ENCODE measurements around the gene ZNF831. TPM values are rescaled to one million over a fixed set of nuclear protein-coding genes. Genes with fewer than 3 reads are reported as not detected.

The ZNF831 gene
- total RNA-seq, 1 donor from 2014 or later = not detected

GRCh38 chr20:59157531-59157930 lies 6.1 kb upstream of the ZNF831 start:
- H3K27me3 Mint-ChIP-seq = peaks cover 35% of the 10 kb centered on the region
- H3K4me3 Mint-ChIP-seq (ENCODE audit: low read depth) = no peak overlapping the region

GRCh38 chr20:59157961-59158541 lies 5.6 kb upstream of the ZNF831 start:
- DNase-seq (ENCODE audit: low spot score, unreplicated experiment) = no peak
- Mint-ChIP-seq H3K27me3 (peaks cover 29% of the 10 kb centered on the region), H3K9me3 (ENCODE audit: low read depth) (peaks cover 8% of the 10 kb centered on the region), H3K27ac (no peak overlapping the region), H3K4me1 (ENCODE audit: low read depth) (no peaks in the 10 kb centered on the region), H3K4me3 (ENCODE audit: low read depth) (no peak overlapping the region), H3K36me3 (ENCODE audit: insufficient read depth) (no peaks in the 10 kb centered on the region)
- TF ChIP-seq CTCF (IDR thresholded peaks at IDR 0.05; ENCODE audit: unreplicated experiment) = no peak

More at GRCh38 chr20:59157531-59157930, 6.1 kb upstream of the ZNF831 start:
- Mint-ChIP-seq H3K27ac (no peak overlapping the region), H3K4me1 (ENCODE audit: low read depth) (no peaks in the 10 kb centered on the region), H3K9me3 (ENCODE audit: low read depth) (peaks cover 3% of the 10 kb centered on the region), H3K36me3 (ENCODE audit: insufficient read depth) (no peaks in the 10 kb centered on the region)
- DNase-seq (ENCODE audit: low spot score, unreplicated experiment) = no peak
- no peak for TF ChIP-seq CTCF (IDR thresholded peaks at IDR 0.05; ENCODE audit: unreplicated experiment)

- TF ChIP-seq CTCF (IDR thresholded peaks at IDR 0.05; ENCODE audit: unreplicated experiment) = no peak
- Mint-ChIP-seq H3K4me1 (ENCODE audit: low read depth) (no peaks in the 10 kb centered on the region), H3K36me3 (ENCODE audit: insufficient read depth) (no peaks in the 10 kb centered on the region), H3K27ac (no peak overlapping the region), H3K9me3 (ENCODE audit: low read depth) (peaks cover 9% of the 10 kb centered on the region), H3K4me3 (ENCODE audit: low read depth) (no peak overlapping the region), H3K27me3 (peaks cover 28% of the 10 kb centered on the region)
- no peak for DNase-seq (ENCODE audit: low spot score, unreplicated experiment)
Measured at GRCh38 chr20:59158673-59159072, 4.9 kb upstream of the ZNF831 start.

GRCh38 chr20:59159091-59159490 lies 4.5 kb upstream of the ZNF831 start:
- TF ChIP-seq CTCF (IDR thresholded peaks at IDR 0.05; ENCODE audit: unreplicated experiment) = no peak
- no peaks in the 10 kb centered on the region for H3K4me1 Mint-ChIP-seq (ENCODE audit: low read depth)
- H3K9me3 Mint-ChIP-seq (ENCODE audit: low read depth) = peaks cover 9% of the 10 kb centered on the region
- H3K4me3 Mint-ChIP-seq (ENCODE audit: low read depth) = no peak overlapping the region
- H3K27ac Mint-ChIP-seq = no peak overlapping the region
- H3K27me3 Mint-ChIP-seq = peaks cover 24% of the 10 kb centered on the region
- H3K36me3 Mint-ChIP-seq (ENCODE audit: insufficient read depth) = no peaks in the 10 kb centered on the region
- no peak for DNase-seq (ENCODE audit: low spot score, unreplicated experiment)

GRCh38 chr20:59159493-59160376 lies 3.9 kb upstream of the ZNF831 start:
- Mint-ChIP-seq H3K4me3 (ENCODE audit: low read depth) (no peak overlapping the region), H3K27me3 (peaks cover 19% of the 10 kb centered on the region), H3K4me1 (ENCODE audit: low read depth) (no peaks in the 10 kb centered on the region), H3K27ac (no peak overlapping the region), H3K36me3 (ENCODE audit: insufficient read depth) (no peaks in the 10 kb centered on the region), H3K9me3 (ENCODE audit: low read depth) (peaks cover 9% of the 10 kb centered on the region)
- TF ChIP-seq CTCF (IDR thresholded peaks at IDR 0.05; ENCODE audit: unreplicated experiment) = no peak
- DNase-seq (ENCODE audit: low spot score, unreplicated experiment) = no peak

Measured in progenitor cell of endocrine pancreas (in vitro differentiated cells).